GM21576 (cell line): ENCODE data around the gene POLK.
"Not testable (repeated sequence)": the region's sequence is repeated elsewhere in the genome, so short reads cannot be mapped to it uniquely, and the experiment has no call there.

Experiments
- ATAC-seq: cut with Tn5 transposase; IDR thresholded peaks from one replicate; pipeline ENCODE4 v1.9.1; 2021; ENCODE audit warnings: mild to moderate bottlenecking, moderate library complexity; ENCODE audit not compliant: unreplicated experiment

POLK gene

DNA sequence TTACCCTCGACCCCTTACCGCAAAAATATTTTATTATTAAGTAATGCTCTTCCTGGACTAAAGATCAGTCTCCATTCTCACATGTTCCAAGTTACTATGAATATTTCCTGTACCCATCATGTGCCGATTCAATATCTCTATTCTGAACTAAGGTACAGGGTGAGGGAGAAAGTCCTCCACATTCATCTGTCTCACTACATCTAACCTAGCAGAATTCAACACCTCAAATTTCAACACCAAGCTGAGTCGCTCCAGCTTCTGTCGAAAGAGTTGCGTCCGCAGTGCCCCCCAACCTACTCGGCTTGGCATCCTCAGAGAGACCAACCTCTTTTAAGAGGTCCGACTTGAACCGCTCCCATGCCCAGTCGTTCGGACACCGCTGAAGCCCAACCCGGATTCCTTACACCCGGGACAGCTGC lies 1.3 kb upstream of the POLK start:
- peak; percentile 1 for ATAC-seq

DNA sequence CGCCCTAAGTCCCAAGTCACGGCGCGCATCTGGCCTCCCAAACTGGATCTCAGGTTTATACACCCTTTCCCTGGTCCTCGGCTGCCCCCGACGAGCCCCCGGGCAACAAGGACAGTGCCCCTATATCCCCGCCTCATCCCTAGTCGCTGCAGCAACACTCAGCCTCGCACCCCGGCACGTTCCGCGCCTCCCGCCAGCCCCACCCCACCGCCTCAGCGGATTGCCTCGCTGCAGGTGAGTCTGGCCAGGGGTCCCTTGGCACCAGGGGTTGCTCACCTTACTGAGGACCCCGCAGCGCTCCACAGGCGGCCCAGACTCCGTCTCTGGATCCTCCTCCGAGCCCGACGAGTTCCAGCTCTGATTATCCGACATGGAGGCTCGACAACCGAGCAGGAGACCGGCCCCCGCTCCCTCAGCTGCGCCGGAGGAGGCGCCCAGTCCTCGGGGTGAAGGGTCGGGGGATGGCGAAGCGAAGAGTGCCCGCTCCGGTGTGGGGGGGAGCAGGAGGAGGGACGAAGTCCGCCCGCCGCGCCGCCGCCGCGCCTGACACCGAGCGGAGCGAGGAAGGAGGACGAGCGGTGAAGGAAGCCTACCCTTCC lies 756 bp upstream of the POLK start:
- peak; percentile 23 for ATAC-seq

DNA sequence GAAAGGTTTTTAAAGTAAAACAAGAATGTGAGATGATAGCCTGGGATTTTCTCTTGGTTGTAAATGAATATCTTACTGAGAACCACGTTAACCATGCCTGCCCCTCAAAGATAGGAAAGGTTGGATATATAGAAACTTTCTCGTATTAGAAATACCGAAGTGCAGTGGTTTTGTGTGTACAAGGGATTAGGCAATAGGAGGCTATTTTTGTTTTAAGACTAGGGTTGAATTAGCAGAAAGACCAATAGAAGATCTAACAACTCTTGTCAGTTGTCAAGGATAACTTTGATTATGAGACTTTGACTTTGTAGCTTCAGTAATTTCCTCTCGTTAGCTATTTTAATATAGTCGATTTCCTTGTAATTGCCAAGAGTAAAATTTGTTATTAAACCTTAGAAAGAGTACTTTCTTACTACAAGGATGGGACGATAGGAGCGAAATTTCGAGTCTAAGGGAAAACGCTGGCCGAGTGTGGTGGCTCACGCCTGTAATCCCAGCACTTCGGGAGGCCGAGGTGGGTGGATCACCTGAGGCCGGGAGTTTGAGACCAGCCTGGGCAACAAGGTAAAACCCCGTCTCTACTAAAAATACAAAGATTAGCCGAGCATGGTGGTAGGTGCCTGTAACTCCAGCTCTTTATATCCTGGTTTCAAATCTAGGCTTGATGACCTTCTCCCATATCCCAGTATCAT lies 838 bp downstream of the POLK start:
- ATAC-seq, result no peak

DNA sequence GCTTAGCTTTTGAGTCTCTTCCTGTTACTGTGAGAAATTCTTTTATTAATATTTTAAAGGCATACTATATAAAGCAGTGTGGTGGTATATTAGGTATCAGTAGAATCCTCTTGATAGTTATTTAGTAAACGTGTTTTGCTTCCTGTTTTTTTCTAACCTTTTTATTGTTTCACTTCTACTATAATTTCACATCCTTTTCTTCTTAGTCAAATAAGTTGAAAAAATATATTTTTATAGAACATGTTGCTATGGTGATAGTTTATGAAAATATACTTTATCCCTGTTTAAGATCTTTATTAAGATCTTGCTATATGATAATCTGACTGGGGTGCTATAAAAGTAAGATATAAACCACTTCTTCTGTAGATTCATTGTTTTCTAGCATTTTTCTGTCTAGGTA lies 2.1 kb downstream of the POLK start:
- ATAC-seq, result no peak

DNA sequence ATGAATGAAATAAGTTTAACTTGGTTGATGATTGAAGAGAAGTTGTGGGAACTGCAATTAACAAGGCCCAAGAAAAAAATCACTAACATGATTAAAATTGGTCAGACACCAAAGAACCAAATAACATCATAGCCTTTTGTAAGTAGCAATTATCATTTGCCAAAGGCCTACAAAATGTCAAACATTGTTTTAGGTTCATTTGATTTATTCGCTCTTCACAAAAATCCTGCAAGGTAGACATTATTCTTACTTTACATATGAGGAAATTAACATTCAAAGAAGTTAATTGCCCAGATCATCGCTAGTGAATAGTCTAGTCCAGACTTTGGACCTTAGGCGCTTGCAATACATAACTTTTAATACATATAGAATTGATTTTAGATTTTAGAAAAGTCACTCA lies 2.6 kb downstream of the POLK start:
- ATAC-seq, result no peak

DNA sequence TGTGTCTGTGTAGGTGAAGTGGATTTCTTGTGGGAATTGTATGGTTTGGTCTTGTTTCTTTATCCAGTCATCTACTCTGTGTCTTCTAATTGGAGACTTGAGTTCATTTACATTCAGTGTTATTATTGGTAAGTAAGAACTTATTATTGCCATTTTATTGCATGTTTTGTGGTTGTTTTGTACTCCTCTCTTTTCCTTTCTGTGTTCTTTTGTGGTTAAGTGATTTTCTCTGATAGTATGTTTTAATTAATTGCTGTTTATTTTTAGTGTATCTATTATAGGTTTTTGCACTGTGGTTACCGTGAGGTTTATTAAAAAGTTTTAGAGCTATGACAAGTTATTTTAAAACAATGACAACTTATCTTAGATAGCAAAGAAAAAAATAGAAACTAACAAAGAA lies 8.1 kb downstream of the POLK start:
- ATAC-seq, result no peak

DNA sequence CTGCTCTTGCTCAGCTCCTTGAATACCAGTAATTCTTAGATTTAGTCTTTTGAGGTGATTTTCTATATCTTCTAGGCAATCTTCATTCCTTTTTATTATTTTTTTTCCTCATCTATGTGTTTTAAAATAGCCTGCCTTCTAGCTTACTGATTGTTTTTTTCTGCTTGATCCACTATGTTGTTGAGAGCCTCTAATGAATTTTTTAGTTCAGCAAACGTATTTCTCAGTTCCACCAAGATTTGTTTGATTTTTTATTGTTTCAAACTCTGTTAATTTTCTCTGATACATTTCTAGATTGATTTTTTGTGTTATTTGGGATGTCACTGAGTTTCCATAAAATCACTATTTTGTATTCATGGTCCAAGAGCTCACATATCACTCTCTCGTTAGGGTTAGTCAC lies 9.5 kb downstream of the POLK start:
- ATAC-seq, result no peak

DNA sequence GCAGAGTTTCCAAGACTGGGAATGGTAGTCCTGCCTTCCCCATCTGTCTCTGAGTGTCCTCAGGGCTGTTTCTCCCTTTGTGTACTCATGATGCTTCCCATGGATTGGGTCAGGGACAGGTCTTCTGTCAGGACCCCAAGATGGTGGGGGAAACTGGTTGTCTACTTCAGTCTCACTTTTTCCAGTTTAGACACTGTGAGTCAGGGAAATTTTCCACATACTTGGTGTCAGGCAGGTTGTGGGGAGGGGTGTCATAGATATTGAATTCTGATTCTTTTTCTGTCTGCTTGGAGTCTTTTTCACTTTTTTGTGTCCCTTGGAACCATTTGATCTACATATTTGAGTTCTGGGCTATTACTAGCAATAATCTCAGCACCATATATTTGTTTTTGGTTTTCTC lies 10.3 kb downstream of the POLK start:
- ATAC-seq, result no peak

DNA sequence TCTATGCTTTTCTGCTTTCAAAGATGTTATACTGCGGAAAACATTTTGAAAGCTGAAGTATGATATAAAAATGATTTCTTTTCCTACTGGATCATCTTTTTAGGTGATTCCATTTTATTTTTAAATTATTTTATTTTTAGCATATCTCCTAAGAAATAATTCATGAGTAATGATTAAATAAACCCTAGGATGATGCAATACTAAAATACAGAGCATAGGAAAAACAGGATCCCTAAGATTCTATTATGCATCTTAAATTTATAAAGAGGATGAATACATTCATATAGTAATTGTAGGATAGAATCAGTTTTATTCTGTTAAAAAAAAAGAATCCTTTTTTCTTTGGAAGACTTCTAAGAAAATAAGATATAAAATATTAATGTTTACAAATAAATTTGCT lies 10.9 kb downstream of the POLK start:
- ATAC-seq, result no peak

DNA sequence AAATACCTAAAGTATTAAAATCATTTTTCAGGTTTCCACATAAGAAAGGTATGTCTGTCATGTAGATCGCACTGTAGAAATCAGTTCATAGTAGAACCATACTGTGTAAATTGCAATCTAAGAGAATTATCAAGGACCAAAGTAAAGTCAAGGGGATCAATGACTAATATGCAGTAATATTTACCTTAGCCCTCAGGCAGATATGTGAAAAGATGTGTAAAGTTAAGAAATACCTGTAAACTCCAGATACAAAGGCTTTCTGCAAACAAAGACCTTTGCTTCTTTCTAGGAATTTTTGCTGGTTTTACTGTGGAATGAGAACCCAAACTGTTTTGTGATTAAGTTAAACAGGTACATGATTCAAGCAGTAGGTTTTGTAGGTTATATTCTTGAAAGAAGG lies 11.6 kb downstream of the POLK start:
- ATAC-seq, result no peak

DNA sequence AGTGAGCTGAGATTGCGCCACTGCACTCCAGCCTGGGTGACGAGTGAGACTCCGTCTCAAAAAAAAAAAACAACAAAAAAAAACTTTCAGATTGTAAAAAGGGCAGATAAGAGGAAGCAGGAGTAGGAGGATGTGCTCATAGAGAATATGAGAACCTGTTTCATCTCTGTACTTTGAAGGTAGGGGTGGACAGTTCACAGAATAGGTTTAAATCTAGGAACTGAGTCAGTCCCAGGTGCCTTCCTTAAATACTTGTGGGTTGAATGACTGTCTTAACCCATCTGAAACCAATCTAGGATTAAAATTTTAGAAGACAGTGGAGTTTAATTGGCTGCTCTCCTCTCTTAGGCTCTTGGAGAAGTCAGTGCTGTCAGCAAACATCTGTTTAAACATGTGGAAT lies 12.4 kb downstream of the POLK start:
- peak; percentile 88 for ATAC-seq

DNA sequence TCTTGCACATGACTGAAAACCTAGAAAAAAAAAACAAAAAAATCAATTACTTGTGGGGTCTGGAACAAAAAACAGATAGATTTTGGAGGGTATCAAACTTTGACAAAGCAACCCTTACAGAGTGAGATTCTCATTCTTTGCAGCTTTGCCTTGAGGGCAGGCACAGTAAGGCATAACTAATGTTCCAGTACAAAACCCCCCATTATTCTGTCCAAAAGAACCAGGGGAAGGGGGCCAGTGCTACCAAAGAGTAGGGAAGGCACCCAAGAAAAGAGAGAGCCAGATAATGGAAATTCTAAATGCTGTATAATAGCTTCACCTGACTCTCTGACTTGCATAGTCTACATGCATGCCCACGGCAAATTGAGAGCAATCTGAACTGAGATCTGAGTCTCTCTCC lies 12.9 kb downstream of the POLK start:
- ATAC-seq, result no peak

DNA sequence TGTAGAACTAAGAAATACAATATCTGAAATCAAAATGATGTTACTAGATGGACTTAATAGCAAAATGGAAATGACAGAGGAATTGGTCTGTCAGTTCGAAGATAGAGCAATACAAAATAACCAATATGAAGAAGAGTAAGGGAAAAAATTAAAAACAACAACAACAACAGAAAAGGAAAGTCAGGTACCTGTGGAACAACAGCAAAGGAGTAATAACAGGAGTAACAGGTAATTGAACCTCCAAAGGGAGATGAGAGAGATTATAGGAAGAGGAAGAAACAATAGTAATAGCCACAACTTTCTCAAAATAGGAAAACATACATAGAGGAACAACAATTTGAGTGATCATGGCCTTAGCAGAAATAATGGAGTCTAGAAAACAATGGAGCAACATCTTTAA lies 13.7 kb downstream of the POLK start:
- ATAC-seq, result no peak

DNA sequence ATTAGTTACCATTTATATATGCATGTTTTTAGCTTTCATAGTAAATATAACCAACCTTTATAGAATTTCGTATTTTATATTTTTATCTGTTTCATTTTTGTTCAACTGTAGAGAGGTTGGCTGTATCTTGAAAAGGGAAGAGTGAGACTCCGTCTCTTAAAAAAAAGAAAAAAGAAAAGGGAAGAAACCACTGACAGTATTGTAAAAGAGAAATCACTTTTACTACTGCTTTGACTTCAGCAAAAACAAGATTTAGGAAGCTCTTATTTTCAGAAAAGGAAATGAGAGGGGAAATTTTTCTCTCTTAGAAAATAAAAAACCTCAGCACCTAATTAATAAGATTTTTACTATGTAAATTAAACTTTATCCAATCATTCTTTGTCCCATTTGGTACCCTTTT lies 14.4 kb downstream of the POLK start:
- no peak for ATAC-seq

DNA sequence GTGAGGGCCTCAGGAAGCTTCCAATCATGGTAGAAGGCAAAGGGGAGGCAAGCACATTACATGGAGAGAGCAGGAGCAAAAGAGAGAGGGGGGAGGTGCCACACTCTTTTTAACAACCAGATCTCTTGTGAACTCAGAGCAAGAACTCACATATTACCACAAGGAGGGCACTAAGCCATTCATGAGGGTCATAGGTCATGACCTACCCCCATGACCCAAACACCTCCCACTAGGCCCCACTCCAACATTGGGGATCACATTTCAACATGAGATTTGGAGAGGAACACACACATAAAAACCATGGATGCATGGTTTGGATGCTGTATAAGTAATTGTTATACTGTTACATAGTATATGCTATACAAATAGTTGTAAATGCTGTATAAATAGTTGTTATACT lies 17.5 kb downstream of the POLK start:
- ATAC-seq, result no peak

DNA sequence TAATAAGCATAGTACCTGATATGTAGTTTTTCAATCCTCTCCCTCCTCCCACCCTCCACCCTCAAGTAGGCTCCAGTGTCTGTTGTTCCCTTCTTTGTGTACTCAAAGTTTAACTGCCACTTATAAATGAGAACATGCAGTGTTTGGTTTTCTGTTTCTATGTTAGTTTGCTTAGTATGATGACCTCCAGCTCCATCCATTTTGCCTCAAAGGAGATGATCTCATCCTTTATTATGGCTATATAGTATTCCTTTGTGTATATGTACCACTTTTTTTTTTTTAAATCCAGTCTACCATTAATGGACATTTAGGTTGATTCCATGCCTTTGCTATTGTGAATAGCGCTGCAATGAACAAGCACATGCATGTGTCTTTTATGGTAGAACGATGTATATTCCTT lies 20.5 kb downstream of the POLK start:
- ATAC-seq, result no peak

DNA sequence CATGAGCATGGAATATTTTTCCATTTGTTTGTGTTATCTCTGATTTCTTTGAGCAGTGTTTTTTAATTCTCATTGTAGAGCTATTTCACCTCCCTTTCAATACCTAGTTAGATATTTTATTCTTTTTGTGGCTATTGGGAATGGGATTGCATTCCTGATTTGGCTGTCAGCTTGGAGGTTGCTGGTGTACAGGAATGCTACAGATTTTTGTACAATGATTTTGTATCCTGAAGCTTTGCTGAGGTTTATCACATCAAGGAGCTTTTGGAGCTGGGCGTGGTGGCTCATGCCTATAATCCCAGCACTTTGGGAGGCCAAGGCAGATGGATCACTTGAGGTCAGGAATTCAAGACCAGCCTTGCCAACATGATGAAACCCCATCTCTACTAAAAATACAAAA lies 22.0 kb downstream of the POLK start:
- ATAC-seq, result not testable (repeated sequence)

DNA sequence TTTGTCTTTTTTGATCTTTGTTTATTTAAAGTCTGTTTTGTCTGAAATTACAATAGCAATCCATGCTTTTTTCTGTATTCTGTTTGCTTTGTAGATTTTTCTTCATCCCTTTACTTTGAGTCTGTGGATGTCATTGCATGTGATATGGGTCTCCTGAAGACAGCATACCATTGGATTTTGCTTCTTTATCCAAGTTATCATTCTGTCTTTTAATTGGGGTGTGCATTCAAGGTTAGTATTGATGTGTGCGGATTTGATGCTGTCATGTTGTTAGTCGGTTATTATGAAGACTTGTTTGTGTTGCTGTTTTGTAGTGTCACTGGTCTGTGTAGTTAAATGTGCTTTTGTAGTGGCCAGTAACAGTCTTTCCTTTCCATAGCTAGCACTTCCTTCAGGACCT lies 23.0 kb downstream of the POLK start:
- ATAC-seq, result no peak

DNA sequence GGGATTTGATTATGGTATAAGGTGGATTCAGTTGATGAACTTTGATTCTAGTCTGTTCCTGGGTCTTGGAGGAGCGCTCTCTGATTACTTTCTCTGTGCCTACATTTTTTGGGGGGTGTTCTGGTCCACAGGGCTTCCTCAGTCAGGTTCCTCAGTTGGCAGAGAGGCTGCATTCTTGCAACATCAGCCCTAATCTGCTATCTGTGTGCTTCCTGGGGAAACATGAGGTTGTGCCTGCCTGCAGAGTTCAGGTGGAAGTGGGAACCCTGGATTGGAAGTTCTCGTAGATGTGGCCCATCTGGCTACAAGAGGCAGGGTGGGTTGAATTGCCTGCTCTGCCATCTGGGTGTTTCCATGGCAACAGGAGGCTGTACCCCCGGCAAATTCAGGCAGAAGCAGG lies 24.5 kb downstream of the POLK start:
- no peak for ATAC-seq

DNA sequence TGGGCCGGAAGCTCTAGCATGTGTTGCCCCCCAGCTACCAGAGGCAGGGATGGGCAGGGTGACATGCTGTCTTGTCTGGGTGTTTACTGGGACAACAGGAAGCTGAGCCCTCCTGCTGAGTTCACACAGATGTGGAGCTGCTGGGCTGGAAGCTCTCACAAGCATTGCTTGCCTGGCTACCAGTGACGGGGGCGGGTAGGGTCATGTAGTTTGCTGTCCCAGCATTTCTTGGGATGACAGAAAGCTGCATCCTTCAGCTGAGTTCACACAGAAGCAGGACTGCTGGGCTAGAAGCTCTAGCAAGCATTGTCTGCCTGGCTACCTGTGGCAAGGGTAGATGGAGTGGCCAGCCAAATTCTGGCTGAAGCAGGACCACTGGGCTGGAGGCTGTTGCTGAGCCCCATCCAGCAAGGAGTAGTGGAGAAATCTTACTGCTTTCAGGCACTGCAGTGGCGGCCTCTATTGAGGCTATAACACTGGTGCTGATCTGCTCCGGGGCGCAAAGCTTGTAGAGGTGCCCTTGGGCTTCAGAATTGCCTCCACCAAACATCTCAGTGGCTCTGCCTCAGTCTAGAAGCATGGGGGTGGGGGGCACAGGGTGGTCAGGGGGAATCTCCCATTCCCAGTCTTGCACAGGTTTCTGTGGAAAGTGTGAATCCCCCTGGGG lies 25.1 kb downstream of the POLK start:
- no peak for ATAC-seq

DNA sequence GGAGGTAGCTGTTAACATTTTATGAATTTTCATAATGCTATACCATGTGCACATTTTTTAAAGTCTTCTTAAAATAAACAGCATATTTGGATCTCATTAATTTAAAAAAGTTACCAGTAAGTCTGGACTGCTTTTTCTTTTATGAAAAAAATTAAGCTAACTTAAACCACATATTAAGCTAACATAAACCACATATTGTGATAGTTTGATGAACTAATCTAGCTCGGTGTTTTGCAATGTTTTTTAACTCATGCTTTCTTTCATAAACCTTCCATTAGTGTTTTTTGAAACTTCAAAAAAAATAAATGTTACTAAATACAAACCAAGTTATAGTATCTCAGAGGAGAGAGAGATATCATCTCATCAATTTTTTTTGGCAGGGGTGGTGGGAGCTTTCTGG lies 26.5 kb downstream of the POLK start:
- no peak for ATAC-seq

DNA sequence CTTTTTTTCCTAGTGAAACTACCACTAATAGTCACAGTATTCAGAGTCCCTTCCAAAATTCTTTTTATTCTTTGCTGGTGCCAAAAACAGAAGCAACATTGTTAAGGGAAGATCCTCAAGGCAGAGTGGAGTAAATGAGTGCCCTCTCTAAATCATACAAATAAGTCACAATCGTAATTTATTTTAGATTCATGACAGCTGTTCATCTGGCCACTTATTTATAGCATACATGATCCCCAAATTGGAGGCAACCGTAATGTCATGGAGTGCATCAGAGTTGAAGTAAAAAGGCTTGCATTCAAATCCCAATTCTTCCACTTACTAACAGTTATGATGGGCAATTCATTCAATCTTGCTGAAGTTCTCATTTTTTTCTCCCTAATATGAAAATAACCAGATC lies 33.4 kb downstream of the POLK start:
- no peak for ATAC-seq

DNA sequence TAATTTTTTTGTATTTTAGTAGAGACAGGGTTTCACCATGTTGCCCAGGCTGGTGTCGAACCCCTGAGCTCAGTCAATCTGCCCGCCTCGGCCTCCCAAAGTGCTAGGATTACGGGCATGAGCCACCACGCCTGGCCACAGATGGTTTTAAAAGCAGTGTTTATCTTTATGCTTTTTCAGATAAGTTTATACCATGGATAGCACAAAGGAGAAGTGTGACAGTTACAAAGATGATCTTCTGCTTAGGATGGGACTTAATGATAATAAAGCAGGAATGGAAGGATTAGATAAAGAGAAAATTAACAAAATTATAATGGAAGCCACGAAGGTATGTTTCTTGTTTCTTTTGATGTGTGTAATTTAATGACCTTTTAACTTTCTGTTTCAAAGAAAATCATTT lies 35.1 kb downstream of the POLK start:
- ATAC-seq, result no peak
